ENCODE results near the gene NCK1.

The NCK1 gene

DNA sequence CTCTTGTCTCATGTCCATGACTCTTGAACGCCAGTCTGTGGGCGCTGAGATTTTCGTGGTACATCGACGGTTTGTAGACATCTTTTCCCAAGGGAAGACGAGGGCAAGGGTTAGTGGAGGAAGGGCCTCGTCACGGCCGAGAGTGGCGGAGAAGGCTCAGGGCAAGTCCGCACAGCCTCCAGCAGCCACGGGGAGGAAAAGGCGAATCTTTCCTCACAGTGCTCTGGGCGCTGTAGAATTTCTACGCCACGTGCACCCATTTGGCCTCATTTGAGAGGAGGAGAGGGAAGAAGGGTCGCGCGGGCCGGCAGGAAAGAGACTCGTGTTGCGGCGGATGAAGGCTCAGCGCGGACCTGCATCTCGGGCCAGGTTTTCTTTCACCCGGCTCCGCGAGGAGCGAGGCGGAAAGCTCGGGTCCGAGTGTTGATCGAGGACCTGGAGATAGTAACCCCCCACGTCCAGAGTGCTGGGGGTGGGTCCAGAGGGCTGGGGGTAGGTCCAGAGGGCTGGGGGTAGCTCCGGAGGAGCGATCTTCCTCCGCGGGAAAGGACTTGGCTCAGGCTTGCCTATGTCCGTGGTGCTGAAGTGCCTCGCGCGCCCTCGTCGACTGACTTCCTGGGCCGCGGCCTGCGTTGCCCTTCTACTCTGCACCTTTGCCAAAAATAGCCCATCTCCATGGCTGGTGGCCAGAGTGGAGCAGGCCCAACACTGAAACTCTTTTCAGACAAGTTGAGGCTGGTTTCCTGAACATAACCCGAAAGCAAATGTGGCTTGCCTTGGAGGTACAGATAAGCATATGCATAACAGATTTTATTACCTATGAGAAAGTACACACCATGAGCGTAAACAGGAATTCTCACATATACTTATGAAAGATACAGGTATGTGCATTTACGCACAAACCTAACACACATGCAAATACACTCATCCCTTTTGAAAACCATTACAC lies 42.0 kb upstream of the NCK1 start:
- TF ChIP-seq, protein P1, sequence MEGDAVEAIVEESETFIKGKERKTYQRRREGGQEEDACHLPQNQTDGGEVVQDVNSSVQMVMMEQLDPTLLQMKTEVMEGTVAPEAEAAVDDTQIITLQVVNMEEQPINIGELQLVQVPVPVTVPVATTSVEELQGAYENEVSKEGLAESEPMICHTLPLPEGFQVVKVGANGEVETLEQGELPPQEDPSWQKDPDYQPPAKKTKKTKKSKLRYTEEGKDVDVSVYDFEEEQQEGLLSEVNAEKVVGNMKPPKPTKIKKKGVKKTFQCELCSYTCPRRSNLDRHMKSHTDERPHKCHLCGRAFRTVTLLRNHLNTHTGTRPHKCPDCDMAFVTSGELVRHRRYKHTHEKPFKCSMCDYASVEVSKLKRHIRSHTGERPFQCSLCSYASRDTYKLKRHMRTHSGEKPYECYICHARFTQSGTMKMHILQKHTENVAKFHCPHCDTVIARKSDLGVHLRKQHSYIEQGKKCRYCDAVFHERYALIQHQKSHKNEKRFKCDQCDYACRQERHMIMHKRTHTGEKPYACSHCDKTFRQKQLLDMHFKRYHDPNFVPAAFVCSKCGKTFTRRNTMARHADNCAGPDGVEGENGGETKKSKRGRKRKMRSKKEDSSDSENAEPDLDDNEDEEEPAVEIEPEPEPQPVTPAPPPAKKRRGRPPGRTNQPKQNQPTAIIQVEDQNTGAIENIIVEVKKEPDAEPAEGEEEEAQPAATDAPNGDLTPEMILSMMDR (IDR thresholded peaks at IDR 0.05; ENCODE audit: low read depth, low read length), result no peak
- peak; percentile 70 to 72 for DNase-seq (ENCODE audit: low read depth in 2 of 2)
- H3K4me3 ChIP-seq (replicated peaks in 1 of 2; ENCODE audit: low read depth in 2 of 2, low read length in 2 of 2), result peak overlapping the region; percentile 70 to 82

DNA sequence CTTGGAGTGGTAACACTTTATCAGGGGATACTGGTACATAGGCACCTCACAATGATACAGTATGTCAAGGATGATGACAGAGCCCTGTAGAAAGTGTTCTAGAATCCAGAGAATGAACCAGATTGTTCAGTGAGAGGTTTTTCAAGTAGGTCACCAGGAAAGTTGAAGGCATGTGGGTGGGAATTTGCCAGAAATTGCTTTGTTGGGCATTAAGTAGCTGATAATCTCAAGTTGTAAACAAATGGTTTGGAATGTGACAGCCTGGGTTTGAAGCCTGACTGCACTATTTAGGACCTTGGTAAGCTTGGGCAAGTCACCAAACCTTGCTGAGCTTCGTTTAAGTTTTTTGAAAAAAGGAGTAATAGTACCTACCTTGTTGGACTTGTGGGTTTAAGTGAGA lies 30.5 kb upstream of the NCK1 start:
- TF ChIP-seq, protein P1 (IDR thresholded peaks at IDR 0.05; ENCODE audit: low read depth, low read length), result no peak
- no peak overlapping the region for H3K4me3 ChIP-seq (replicated peaks in 1 of 2; ENCODE audit: low read depth in 2 of 2, low read length in 2 of 2)
- DNase-seq (ENCODE audit: low read depth in 2 of 2), result no peak

GRCh38 chr3:136835089-136835812 lies 26.8 kb upstream of the NCK1 start:
- H3K4me3 ChIP-seq (replicated peaks in 1 of 2; ENCODE audit: low read depth in 2 of 2, low read length in 2 of 2), result no peak overlapping the region
- TF ChIP-seq, protein P1 (IDR thresholded peaks at IDR 0.05; ENCODE audit: low read depth, low read length), result no peak
- no peak for DNase-seq (ENCODE audit: low read depth in 2 of 2)

DNA sequence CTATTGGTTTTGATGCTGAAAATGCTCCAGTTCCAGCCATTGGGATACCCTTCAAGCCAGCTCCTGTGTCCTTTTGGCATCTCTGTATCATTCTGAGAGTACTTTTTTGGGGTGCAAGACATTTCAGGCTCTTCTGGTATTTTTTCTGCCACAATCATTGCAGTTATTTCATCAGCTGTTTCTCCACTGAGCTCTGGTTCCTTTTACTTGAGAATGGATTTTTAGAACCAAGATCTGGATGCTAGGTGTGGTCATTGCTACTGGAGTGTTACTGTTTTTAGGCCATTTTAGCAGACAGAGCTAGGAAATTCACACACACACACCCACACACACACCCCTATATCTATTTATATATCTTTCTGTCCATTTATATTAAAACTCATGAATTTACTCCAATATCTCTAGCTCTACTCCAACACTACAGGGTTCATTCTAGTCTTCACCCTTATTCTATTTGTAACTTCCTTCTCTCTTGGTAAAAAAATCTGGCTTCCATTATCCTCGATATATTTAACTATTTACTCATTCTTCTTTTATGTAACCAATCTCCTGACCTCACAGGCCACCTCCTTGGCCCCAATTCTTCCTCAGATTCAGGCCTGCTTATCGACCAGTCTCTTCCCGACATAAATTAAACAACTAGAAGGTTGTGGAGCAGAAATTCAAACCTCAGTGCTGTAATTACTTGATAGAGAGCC lies 26.0 kb upstream of the NCK1 start:
- TF ChIP-seq, protein P1 (IDR thresholded peaks at IDR 0.05; ENCODE audit: low read depth, low read length), result no peak
- DNase-seq (ENCODE audit: low read depth in 2 of 2), result no peak
- H3K4me3 ChIP-seq (replicated peaks in 1 of 2; ENCODE audit: low read depth in 2 of 2, low read length in 2 of 2), result no peak overlapping the region

DNA sequence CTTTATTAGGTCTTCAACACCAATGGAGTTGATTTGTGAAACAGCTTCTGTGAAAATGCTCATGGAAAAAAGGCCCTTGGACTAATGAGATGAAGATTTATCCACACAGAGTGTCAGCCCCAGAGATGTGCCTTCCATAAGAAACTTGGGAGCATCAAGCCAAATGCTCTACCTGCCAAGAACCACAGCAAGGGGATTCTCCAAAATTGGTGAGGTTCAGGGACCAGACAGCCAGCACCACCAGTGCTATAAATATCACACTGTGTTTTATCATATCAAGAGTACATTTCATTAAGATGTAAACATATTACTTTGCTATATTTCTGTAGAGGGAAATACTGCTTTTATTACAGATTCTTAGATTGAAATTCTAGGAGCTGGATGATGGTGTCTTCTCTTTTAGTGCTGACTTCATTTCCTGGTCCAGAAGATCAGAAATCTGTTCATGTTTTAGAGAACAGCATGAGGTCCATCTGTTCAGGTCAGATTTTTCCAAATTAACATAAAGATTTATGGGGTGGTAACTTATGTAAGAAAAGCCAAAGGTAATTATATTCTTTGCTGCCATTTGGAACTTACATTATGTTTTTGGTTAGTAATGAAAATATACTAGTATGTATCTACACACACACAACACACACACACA lies 25.4 kb upstream of the NCK1 start:
- H3K4me3 ChIP-seq (replicated peaks in 1 of 2; ENCODE audit: low read depth in 2 of 2, low read length in 2 of 2), result no peak overlapping the region
- TF ChIP-seq, protein P1 (IDR thresholded peaks at IDR 0.05; ENCODE audit: low read depth, low read length), result no peak
- DNase-seq (ENCODE audit: low read depth in 2 of 2), result no peak

Measured in cardiac fibroblast (primary cell).